ENCODE results near the gene MMP27.

Gene MMP27

DNA sequence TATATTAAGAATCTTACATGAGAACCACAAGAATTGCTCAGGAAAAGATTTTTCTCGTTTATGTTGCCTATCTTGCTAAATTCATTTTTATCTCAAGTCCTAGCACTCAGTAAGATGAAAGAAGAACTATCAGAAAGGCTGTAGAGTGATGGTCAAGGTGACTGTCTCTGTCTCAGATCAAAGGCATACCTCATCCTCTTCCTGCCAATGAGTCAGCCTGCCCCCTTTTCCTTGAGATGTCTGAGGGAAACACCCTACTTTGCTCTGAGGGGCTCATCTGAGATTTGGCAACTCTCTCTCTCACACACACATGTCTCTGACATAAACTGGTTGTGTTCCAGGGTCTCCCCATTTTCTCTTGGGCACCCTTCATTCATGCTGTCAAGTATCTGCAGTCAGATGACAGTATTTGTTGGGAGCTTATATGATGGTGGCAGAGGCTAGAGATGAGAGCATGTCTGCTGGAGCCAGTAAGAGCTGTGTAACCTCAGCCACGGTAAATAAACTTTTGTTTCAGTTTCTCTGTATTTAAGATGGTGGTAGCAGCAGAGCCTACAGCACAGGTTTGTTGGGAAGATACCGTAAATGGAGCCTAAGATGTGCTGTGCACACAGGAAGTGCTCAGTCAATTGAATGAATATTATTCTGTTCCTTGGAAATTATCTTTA is 1.6 kb downstream of the MMP27 start:
- Histone ChIP-seq H3K4me1 (no peaks in the 10 kb centered on the region), H3K4me3 (ENCODE audit: low read depth, low read length) (no peak overlapping the region), H3K27ac (no peak overlapping the region), H3K27me3 (ENCODE audit: control insufficient read depth, insufficient read depth, low read length) (no peaks in the 10 kb centered on the region), H3K9me3 (ENCODE audit: control insufficient read depth, low read length) (no peaks in the 10 kb centered on the region), H3K4me2 (ENCODE audit: low read length) (no peak overlapping the region), H3K36me3 (ENCODE audit: control insufficient read depth, insufficient read depth, low read length) (no peaks in the 10 kb centered on the region), H2AFZ (no peak overlapping the region), H3K79me2 (no peaks in the 10 kb centered on the region), H3K9ac (no peak overlapping the region)
- TF ChIP-seq, protein P1, sequence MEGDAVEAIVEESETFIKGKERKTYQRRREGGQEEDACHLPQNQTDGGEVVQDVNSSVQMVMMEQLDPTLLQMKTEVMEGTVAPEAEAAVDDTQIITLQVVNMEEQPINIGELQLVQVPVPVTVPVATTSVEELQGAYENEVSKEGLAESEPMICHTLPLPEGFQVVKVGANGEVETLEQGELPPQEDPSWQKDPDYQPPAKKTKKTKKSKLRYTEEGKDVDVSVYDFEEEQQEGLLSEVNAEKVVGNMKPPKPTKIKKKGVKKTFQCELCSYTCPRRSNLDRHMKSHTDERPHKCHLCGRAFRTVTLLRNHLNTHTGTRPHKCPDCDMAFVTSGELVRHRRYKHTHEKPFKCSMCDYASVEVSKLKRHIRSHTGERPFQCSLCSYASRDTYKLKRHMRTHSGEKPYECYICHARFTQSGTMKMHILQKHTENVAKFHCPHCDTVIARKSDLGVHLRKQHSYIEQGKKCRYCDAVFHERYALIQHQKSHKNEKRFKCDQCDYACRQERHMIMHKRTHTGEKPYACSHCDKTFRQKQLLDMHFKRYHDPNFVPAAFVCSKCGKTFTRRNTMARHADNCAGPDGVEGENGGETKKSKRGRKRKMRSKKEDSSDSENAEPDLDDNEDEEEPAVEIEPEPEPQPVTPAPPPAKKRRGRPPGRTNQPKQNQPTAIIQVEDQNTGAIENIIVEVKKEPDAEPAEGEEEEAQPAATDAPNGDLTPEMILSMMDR (IDR thresholded peaks at IDR 0.05): no peak

DNA sequence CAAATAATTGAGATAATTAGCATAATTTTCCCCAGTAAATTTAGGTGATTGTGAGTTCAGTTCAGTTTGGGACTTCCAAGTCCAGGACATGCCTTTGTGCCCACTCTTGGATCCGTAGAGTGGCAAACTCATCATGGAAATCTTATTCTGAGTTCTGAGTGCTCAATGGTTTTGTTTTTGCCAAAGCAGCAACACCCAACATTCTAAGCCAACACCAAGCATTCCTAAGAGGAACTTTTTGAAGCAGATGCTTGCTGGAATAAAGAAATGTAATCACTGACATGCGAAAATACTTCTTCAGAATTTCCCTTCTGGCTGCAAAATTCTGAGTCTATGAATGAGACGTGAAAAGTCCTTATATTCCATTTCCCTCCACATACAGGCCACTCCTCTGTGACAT is 10.4 kb downstream of the MMP27 start:
- no peaks in the 10 kb centered on the region for H3K79me2 ChIP-seq
- H3K9ac ChIP-seq: no peak overlapping the region
- no peaks in the 10 kb centered on the region for H3K36me3 ChIP-seq (ENCODE audit: control insufficient read depth, insufficient read depth, low read length)
- no peak overlapping the region for H2AFZ ChIP-seq
- H3K4me1 ChIP-seq: no peaks in the 10 kb centered on the region
- no peaks in the 10 kb centered on the region for H3K9me3 ChIP-seq (ENCODE audit: control insufficient read depth, low read length)
- H3K27me3 ChIP-seq (ENCODE audit: control insufficient read depth, insufficient read depth, low read length): no peaks in the 10 kb centered on the region
- H3K4me3 ChIP-seq (ENCODE audit: low read depth, low read length): no peak overlapping the region
- no peak overlapping the region for H3K27ac ChIP-seq
- TF ChIP-seq, protein P1 (IDR thresholded peaks at IDR 0.05): no peak
- H3K4me2 ChIP-seq (ENCODE audit: low read length): no peak overlapping the region

DNA sequence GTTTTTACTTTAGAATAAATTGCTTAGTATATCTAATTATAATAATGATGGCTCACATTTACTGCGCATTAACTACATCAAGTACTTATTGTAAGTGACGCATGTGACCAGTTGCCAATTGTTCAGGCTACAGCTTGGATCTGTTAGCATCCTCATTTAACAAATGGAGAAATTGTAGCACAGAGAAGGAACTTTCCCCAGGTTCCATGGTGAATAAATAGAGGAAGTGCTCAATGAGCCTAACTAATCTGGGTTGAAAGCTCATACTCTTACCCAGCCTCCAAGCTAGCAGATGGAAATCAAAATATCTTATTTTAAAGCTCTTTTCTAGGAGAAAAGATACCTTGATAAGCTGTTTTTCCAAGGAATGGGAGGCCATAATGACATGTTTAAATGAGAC is 19.8 kb downstream of the MMP27 start:
- Histone ChIP-seq H3K36me3 (ENCODE audit: control insufficient read depth, insufficient read depth, low read length) (no peaks in the 10 kb centered on the region), H3K27ac (no peak overlapping the region), H3K79me2 (no peaks in the 10 kb centered on the region), H2AFZ (no peak overlapping the region), H3K27me3 (ENCODE audit: control insufficient read depth, insufficient read depth, low read length) (no peaks in the 10 kb centered on the region), H3K4me2 (ENCODE audit: low read length) (no peak overlapping the region), H3K4me3 (ENCODE audit: low read depth, low read length) (no peak overlapping the region), H3K4me1 (no peaks in the 10 kb centered on the region), H3K9ac (no peak overlapping the region), H3K9me3 (ENCODE audit: control insufficient read depth, low read length) (no peaks in the 10 kb centered on the region)
- TF ChIP-seq, protein P1 (IDR thresholded peaks at IDR 0.05): no peak

DNA sequence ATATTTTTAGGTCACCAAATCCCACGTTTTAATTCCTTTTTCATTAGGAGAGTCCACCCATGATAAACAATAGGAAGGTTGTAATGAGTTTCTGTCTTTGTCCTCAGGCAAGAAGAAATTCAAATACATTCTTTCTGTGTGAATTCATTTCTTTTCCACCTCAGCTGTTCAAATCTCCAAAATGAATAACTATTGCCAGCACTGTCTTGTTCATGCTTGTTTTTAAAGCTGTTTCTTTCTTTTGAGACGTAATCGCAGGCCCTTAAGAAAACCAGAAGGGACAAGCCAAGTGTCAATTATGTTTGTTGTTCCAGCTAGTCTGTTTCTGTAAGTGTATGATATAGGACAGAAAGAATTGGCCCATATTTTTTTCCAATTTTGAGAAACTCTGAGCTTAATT is 20.2 kb downstream of the MMP27 start:
- no peaks in the 10 kb centered on the region for H3K36me3 ChIP-seq (ENCODE audit: control insufficient read depth, insufficient read depth, low read length)
- H3K4me3 ChIP-seq (ENCODE audit: low read depth, low read length): no peak overlapping the region
- no peaks in the 10 kb centered on the region for H3K79me2 ChIP-seq
- no peaks in the 10 kb centered on the region for H3K27me3 ChIP-seq (ENCODE audit: control insufficient read depth, insufficient read depth, low read length)
- H3K9me3 ChIP-seq (ENCODE audit: control insufficient read depth, low read length): no peaks in the 10 kb centered on the region
- no peak overlapping the region for H3K27ac ChIP-seq
- TF ChIP-seq, protein P1 (IDR thresholded peaks at IDR 0.05): no peak
- no peak overlapping the region for H3K4me2 ChIP-seq (ENCODE audit: low read length)
- no peak overlapping the region for H3K9ac ChIP-seq
- no peaks in the 10 kb centered on the region for H3K4me1 ChIP-seq
- no peak overlapping the region for H2AFZ ChIP-seq

DNA sequence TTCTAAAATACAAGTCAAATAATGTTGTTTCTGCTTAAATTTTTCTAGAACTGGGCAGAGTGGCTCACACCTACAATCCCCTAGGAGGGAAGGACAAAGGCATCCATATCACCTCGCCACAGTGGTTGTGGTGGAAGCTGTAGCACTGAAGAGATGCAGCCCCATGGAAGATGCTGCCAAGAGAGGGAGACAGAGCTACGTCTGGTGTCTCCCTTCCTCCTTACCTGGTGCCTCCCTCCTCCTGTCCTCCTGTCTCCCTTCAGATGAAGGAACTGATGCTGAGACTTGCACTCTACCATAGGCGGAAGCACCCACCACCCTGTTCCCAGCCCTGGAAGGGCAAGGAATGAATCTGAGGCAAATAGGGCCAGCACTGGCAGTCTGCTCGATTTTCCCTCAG is 22.3 kb downstream of the MMP27 start:
- Histone ChIP-seq H2AFZ (no peak overlapping the region), H3K27me3 (ENCODE audit: control insufficient read depth, insufficient read depth, low read length) (no peaks in the 10 kb centered on the region), H3K9me3 (ENCODE audit: control insufficient read depth, low read length) (no peaks in the 10 kb centered on the region), H3K9ac (no peak overlapping the region), H3K4me3 (ENCODE audit: low read depth, low read length) (no peak overlapping the region), H3K27ac (no peak overlapping the region), H3K79me2 (no peaks in the 10 kb centered on the region), H3K4me2 (ENCODE audit: low read length) (no peak overlapping the region), H3K4me1 (no peaks in the 10 kb centered on the region), H3K36me3 (ENCODE audit: control insufficient read depth, insufficient read depth, low read length) (no peaks in the 10 kb centered on the region)
- TF ChIP-seq, protein P1 (IDR thresholded peaks at IDR 0.05): no peak
